CD4-positive, alpha-beta T cell treated with Interleukin-17A for 1 hour (primary cell): ENCODE results near the gene SQSTM1.
A peak's percentile ranks its signal among the peaks of the same experiment; 100 is the strongest.
"Not testable (repeated sequence)": the region's sequence is repeated elsewhere in the genome, so short reads cannot be mapped to it uniquely, and the experiment has no call there.

Experiments
- DNase-seq: peaks from one replicate; pipeline ENCODE4 v3.0.0-alpha.2; 2020

Gene SQSTM1

DNA sequence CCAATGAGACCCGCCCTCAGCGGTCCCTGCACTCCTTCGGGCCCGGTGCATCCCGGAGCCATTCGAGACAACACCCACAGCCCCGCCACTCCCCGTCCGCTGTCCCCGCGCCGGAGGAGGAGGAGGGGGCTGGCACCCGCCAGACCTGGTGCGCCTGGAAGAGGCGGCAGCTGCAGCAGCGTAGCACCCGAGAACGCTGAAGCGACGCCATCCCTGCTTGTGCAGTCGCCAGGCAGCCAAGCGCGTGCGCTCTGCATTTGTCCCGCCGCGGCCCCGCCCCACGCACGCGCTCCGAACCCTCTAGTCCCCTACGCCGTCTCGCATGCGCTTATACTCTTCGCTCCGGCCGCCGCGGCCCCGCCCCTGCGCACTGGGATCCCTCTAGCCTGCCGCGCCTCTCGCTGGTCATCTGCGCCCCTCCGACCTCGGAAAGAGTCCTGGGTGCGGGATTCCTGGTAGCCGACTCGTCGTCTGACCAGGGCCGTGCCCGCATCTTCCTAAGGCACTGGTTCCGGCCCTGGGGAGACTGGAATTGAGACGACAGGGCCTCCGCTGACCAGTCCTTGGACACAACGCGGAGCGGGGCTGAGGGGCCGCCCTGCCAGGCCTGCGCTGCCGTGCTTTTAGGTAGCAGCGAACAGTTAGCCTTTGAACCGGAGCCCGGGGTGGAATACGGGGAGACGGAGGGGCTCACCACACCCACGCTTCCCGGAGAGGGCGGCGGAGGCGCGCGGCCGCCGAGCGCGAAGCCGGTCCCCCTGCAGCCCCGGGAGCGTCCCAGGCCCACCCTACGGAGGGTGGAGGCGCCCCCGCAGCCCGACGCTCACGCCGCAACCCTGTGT is 38.1 kb downstream of the SQSTM1 start, which contains the start of gene MRNIP:
Gene MRNIP, minus strand, starts transcription at position 232 of the 842 bp plus-strand sequence. Its CDS starts 21 bp downstream, at position 211.
- DNase-seq, result peak; percentile 87

DNA sequence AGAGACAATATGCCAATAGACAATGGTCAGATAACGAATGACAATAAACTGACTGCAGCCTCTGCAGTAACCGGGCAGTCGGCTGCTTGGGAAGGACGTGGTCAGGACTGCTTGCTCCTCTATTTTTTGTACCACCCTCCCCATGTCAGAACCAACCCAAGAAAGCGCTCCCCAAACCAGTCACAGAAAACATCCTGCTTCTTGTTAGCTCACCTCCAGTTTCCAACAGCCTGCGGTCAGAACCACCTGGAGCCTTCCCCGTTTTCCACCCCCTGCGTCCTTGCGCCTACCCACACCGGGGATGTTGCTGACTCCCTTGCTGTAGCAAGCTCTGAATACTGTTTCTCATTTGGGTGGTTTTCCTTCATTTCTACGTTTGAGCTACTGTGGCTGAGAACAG is 39.6 kb downstream of the SQSTM1 start:
- no peak for DNase-seq

DNA sequence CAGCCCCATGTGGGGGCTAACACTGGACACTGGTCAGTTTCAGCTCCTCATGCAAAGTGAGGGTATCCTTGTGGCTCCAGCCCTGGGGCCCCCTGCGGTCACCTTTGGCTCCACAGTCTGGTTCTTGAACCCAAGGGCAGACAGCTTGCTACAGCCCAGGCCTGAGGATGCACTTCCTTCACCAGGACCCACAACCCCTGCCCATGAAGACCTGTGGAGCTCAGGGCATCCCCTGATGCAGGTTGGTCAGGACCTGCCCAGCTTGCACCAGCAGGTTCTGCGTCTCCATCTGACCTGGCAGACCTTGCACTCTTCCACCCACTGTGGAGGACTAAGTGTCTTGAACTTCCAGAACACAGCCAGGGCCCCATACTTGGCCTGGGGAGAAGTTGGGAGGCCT is 41.6 kb downstream of the SQSTM1 start:
- no peak for DNase-seq

DNA sequence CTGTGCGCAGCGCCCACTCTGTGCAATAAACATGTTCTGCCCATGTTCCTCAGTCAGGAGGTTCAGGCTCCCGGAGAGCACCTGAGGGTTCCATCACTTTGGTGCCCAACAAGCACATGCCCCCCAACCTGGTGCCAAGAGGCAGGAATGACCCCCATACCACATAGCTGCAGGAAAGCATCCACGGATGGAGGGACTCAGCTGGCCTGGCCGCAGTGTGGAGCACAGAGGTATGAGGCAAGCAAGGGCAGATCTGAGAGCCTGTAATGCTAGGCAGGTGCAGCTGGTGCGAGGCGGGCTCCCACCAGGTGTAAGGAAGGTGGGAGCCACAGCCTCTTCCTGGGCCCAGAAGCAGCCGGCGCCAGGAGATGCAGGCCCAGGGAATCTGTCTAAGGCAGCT is 42.2 kb downstream of the SQSTM1 start:
- DNase-seq, result no peak

DNA sequence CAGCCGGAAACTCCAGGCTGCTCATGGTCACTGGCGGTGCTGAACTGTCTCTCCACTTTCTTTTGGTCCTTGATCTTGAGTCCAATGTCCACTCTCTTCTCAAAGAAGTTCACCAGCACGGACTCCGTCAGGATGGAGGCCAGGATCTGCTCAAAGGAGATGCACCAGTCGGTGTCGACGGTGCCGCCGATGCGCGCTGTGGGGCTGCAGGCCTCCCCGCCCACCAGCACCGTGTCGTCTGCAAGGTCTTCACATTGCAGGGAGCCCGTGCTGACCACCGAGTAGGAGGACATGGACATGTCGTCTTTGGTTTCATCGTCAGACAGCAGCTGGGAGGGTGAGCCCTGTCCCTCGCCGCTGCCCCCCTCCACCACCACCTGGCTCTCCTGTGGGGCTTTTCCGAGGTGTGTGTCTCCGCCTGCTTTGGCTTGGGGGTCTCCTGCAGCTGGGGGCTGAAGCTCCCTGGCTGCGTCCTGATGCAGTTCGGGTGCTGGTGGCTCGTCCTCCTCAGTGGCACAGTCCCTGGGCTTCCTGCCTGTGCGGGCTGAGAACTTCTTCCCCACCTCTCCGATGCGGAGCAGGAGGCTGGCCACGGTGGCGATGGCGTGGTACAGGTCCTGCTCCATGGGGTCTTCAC is 42.9 kb downstream of the SQSTM1 start:
- DNase-seq, result no peak

DNA sequence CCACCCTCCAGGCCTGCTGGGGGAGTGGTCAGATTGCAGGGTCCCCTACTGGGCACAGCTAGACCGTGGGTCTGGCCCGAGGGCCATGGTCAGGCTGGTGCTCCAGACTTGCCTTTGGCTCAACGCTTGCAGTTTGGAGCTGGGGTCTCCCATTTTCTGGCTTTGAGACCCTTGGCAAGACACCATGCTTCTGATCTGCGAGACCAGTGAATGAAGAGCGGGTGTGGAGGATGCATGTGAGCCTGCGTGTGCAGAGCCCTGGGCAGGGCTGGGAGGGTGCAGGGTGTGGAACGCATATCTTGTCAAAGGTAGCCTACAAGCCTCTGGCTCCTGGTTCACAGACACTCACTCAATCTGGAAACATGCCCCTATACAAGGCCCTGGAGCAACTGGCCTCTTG is 44.0 kb downstream of the SQSTM1 start:
- no peak for DNase-seq

DNA sequence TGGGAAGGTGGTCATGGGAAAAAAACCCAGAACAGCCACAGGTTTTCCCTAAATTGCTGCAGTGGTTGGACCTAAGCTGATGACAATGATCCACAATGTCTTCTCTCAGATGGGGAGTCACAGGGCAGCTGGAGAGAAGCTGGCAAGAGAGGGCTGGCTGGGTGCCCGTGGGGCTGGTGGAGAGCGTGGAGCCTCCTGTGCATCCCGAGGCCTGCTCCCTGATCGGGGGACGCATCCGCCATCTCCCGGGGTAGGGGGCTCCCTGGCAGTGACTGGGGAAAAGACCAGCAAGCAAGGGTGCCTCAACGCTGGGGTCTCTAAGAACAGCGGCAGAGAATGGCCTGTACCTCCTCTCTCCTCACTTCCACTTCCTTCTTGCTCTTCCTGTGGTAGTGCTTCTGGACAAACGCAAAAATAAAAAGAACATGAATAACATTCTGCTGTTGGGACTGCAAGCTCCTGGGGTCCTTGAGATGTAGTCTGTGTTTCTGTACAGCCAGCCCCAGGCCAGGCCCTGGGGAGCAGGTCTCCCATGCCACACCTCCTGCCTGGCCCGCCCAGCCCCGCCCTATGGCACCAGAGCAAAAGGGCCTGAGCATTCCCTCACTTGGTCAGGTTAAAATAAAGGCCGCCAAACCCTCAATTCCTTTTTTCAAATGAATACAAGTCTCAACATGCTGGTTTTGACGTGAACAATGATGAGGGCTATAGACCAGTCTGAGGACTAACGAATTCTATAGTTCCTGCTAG is 45.0 kb downstream of the SQSTM1 start:
- DNase-seq, result no peak

DNA sequence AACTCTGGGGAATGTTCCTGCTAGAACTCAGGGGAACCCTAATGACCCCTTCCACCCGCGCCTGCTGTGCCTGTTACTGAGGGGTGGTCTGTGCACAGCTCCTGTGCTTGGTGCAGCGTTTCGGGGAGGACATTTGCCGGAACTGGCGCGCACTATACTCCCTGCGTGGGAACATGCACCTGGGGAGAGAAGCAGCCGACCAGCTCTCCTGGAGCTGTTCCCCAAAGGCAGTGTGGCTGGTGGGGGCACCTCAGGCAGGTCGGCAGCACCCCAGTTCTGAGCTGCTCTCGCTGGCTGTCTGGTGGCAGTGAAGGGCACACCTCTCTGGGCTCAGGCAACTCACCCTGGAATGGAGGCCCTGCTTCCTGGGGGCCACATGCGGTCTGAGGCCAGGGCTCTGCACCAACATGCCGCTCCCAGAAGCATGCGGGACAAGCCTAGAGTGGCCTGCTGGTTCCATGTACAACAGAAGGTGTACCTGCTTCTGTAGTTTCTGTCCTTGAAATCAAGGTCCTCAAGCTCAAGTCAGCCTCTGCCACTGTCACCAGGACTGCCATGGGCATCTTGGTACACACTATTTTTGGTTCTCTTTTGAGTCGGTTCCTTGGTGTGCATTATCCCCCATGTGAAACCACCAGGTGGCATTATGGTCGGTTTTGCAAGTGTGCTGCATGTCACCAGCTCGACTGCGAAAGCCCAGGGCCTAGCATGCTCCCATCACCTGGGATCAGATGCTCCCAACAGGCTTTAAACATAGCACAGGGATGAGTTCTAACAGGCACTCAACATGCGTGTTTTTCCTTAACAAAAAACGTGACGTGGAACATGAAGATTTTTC is 45.8 kb downstream of the SQSTM1 start:
- no peak for DNase-seq

DNA sequence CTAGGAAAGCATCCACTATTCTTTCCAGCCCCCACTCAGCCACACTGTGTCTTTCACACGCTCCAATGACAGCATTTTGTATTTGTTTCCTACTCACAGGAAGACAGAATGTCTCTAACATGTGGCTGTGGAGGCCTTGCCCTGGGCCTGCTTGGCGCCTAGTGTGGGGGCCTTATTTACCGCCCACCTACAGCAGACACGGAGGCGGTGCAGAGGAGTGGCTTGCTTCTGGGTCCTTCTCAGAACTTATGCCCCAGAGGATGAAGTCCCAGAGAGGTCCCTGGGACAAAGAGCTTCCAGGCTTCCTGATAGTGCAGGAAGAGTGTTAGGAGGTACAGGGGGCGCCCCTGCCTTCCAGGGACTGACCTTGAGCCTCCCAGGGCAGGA is 46.4 kb downstream of the SQSTM1 start:
- DNase-seq, result no peak

DNA sequence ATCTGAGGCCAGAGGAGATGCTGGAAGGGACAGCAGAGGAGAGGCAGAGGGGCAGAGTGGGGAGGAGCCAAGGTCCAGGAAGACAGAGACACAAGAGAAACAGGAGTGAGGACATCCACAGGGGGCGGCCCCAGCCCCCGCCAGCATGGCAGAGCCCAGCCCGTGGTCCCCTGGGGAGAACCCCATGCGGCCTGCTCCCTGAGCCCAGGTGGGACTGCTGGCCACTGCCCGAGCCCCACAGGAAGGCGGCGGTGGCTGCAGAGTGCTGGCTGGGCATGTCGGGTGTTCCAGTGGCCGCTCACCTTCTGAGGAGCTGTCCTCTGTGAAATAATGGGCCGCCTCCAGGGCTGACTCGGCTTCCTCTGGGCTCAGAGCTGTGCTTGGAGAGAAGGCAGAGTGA is 46.8 kb downstream of the SQSTM1 start:
- no peak for DNase-seq

DNA sequence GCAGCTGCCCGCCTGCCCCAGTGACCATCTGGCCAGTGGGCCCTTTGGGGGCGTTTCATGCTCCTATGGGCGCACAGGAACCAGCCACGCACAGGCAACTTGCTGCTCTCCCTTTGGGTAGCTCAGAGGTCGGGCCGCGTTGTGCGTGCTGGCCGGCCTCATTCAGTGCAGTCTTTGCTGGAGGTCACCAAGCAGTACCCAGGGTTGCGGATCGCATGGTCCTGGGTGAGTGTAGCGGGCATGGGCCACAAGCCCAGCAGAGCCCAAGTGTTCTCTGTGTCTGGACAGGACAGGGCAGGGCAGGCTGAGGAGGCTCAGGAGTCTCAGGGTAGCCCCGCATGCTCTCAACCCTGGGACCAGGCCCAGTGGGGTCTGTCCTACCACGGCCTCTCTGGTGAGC is 47.8 kb downstream of the SQSTM1 start:
- DNase-seq, result no peak

DNA sequence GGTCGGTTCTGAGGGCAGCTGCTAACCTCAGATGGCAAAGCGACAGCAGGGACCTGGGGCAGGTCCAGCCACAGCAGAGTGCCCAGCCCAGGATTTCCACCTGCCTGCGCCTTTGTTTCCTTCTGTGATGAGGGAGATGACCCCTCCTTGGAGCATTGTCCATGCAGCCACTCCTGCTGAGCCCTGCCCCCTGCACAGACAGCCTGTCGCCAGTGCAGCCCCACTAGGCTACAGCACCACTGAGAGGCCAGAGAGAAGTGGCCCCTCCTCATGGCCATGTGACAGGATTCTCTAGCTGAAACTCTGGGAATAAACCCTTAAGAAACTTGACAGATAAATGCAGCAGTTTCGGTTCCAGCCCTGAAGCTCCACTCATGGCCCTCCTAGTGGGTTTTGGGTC is 48.4 kb downstream of the SQSTM1 start:
- DNase-seq, result no peak

DNA sequence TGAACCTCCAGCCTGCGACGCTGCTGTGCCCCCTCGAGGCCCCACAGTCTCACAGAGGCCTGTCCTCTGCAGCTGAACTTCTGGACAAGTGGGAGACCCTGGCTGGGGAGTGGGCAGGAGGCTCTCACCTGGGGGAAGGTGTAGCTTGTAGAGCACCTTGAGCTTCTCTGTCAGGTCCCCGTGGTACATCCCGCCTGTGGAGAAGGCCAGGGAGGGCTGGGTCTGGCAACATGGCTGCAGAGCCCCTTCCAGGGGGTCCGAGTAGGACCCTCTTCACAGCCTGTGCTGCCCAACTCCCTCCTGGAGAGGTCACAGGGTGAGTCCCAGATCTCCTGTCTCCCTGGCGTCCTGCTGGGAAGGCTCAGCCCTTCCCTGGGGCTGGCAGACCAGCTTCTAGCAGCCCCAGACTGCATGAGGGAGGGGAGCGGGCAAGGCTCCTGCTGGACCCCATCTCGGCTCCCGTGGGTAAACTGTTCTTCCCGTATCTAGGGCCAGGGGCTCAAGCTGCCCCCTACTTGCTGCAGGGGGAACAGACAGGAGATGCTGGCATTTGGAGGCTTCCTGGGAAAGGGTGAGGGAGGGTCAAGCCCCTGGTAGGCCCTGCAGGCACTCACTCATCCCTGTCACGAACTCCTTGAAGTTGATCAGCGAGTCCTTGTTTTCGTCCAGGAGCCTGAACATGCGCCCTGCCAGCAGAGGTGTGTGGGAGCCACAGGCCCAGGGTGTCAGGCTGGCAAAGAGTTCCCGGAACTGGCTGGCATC is 49.1 kb downstream of the SQSTM1 start:
- no peak for DNase-seq

DNA sequence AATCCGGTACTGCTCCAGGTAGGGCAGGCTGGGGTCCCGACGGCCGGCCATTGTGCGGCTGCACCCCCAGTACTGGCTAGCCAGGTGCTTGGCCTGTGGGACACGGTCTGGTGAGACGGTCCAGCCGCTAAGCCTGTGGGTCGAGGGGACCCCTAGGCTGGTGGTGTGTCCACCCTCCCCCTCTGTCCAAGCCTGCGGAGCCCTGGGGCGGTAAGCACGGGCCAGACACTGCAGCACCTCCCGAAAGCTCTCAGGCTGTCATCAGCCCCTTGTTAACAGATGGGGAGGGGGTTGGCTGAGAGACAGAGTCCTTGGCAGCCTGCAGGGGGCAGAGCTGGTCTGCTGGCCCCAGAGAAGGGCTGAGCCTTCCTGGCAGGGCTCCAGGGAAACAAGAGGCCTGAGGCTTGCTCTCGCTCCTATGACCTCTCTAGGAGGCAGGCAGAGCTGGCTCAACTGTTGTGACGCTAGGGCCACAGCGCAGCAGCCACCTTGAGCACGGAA is 49.7 kb downstream of the SQSTM1 start:
- peak; percentile 6 for DNase-seq

DNA sequence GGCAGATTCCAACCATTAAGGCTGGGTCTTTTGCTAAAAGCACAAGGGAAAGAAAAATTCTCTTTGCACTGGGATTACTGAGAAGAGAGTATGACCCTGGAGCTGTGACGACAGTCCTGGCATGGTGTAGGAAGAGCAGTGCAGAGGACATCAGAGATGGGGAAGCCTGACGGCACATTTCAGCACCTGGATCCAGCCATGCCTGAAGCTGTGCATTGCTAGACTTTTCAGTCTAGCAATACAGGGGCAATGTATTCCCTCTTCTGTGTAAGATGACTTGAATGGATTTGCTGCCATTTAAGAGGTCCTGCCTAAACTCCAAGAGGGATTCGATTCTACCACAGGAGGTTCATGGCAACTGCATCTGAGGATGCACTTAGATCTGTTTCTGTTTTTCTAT is 50.2 kb downstream of the SQSTM1 start:
- DNase-seq, result no peak

DNA sequence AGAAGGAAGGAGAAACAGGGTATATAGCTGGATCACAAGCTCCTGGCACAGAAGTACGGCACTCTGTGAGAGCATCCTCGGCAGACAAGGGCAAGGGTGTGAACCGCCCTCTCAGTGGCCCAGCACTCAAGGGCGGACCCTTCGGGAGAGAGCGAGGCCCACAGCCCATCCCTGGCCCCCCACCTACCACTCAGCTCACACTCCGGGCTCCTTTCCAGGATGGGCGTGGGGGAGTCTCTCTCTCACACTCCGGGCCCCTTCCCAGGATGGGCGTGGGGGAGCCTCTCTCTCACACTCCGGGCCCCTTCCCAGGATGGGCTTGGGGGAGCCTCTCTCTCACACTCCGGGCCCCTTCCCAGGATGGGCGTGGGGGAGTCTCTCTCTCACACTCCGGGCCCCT is 50.8 kb downstream of the SQSTM1 start:
- DNase-seq, result not testable (repeated sequence)

DNA sequence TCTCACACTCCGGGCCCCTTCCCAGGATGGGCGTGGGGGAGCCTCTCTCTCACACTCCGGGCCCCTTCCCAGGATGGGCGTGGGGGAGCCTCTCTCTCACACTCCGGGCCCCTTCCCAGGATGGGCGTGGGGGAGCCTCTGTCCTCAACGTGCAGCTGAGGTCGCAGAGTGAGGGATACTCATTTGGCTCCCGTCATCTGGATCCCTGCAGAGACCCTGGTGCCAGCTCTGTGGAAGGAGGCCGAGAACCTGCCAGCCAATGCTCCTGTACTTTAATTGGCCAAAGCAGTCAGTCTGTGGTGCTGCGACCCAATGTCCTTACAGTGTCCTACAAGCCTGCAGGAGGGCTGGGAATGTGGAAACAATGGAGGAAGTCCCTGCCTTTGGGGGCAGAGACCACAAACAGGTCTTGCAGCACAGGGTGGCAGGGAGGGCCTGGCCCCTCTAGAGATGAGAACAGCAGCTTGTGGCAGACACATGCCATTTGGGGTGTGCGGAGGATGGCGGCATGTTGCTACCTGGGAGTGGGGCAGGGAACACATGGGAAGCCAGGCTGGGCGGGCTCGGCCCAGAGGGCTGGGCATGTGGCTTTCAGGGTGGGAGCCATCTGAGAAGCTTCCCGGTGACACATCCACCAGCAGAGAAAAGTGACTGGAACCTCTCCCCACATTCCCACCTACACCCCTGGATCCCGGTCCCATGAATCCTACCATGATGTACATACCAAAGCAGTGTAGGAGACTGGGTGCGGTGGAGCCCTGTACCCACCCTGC is 51.5 kb downstream of the SQSTM1 start:
- DNase-seq, result no peak

DNA sequence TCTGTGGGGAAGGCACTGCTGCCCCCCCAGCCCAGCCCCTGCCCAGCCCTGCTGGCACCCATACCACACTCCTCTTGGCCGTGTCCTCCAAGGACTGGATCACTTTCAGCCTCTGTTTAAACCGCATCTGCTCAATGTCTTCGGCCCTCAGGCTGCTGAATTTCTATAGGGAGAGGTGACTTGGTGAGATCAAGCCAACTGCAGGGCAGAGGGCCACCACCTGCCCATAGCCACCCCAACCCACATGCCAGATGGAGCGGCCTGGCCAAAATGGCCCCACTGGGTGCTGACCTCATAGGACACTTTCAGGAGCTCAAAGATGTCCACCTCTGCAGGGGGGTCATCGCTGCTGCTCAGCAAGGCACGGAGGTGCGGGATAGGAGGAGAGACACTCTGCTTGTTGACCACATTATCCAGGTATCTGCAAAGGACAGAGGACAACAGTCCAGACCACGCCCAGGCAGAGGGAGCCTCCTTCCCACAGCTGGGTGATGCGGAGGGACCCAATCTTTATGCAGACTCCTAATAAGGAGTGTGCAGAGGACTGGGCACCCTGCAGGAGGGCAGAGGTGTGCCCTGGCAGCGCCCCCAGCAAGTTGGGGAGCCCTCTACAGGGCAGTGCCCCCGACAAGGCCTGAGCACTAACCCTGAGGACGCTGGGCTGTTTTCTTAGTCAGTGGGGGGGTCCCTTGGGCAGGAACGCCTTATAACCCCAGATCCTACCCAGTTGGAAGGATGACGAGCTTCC is 52.3 kb downstream of the SQSTM1 start:
- no peak for DNase-seq

DNA sequence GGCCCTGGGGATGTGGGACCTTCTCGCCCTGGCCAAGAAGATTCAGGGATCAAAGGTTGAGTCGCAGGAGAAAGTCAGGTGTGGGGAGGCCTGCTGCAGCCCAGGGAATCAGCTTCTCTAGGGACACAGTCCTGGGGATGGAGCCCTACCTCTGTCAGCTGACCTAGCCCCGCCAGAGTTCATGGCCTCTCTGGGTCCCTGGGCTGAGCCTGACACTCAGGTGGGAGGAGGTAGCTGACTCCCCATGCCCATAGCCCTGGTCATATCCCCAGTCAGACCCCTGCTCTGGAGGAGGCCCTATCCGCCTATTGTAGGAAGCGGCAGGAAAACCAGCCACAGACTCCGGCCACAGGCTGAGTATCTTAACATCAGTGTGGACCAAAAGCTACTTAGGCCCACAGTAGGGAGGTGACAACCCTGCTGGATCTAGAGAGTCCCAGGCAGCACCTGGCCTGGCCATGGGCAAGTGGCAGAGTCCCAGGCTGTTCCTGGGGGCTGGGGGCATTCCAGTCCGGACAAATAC is 52.9 kb downstream of the SQSTM1 start:
- DNase-seq, result no peak

DNA sequence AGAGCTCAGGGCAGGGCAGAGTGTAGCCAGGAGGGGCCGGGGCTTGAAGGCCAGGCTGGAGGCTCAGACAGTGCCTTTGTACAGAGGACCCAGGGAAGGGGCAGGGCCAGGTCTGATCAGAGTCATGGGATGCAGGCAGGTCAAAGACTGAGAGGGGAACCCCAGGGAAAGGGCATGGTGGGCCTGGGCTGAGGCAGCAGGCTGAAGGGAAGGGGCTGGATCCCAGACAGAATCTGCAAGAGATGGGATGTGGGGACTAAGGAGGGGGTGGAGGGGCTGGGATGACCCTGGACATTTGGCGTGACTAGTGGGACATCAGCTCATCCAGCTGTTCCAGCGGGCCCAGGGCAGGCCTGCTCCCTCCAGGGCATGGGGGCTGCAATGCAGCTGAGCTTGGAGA is 53.4 kb downstream of the SQSTM1 start:
- DNase-seq, result no peak
